K562 (cell line): ENCODE measurements around the gene EDEM1. TPM values are rescaled to one million over a fixed set of nuclear protein-coding genes. Genes with fewer than 3 reads are reported as not detected.

Experiments used
- ATAC-seq: fragments of 200-7000 bp; cut with Tn5 transposase; 3 replicates; pipeline ENCODE4 v1.9.1; 2020; ENCODE audit warnings: moderate library complexity
- BruUV-seq: library from RNA; stranded (reverse); fragments of 400-500 nt; replicated peaks from 2 replicates; lab custom pipeline; 2021; lab: Mats Ljungman, UMichigan
- CTCF ChIA-PET: fragments of 300-600 bp; formaldehyde crosslinking; extraction: SDS; loops from one replicate; lab custom pipeline; 2021; ENCODE audit warnings: low intra/inter-chr PET ratio; lab: Yijun Ruan, JAX
- POLR2A ChIA-PET: fragments of 300-600, 350-650 bp; sonication (Branson Sonifier 250); formaldehyde crosslinking; extraction: SDS; loops from one replicate; lab custom pipeline; 2021; ENCODE audit warnings: antibody characterized with exemption, inconsistent platforms; lab: Yijun Ruan, JAX
- DNase-seq, 4 experiments: peaks; one replicate each; pipeline versions ENCODE4 v3.0.0 to v3.0.0-alpha.2; 2011 to 2018; ENCODE audit warnings: low spot score in 3 of 4, mixed read lengths in 3 of 4; ENCODE audit errors: extremely low read depth in 1 of 4
- FAIRE-seq: peaks from 2 replicates; lab custom pipeline; 2011; peaks lifted over from hg19 to GRCh38; lab: Jason Lieb, UNC
- H2AFZ ChIP-seq: 2 replicates; pipeline ENCODE4 v1.6.0; 2011; ENCODE audit warnings: low read depth, low read length, control low read depth, inconsistent platforms
- H3K27ac ChIP-seq: fragments of 200-600 bp; 3 replicates; pipeline ENCODE4 v1.8.0; 2011; ENCODE audit warnings: low read depth, mild to moderate bottlenecking, control low read depth, inconsistent platforms, low read length, moderate library complexity, mixed read lengths; ENCODE audit errors: extremely low read depth
- H3K27me3 ChIP-seq, 2 experiments: fragments of 300-600 bp in 1 of 2; 2 replicates in 1 of 2; 3 replicates in 1 of 2; pipeline versions ENCODE4 v1.6.0 to v1.8.0; 2011; ENCODE audit warnings: inconsistent platforms in 2 of 2, low read length in 2 of 2, mild to moderate bottlenecking in 1 of 2, mixed read lengths in 1 of 2, moderate library complexity in 1 of 2; ENCODE audit not compliant: control insufficient read depth in 2 of 2, insufficient read depth in 2 of 2
- H3K36me3 ChIP-seq: fragments of 300-600 bp; 3 replicates; pipeline ENCODE4 v1.8.0; 2011; ENCODE audit warnings: mild to moderate bottlenecking, low read length, inconsistent platforms; ENCODE audit not compliant: control insufficient read depth, insufficient read depth
- H3K4me1 ChIP-seq, 2 experiments: fragments of 200-600 bp in 1 of 2; replicated peaks in 1 of 2; 2 replicates in 1 of 2; 3 replicates in 1 of 2; pipeline versions ENCODE4 v1.5.1 to v1.8.0; 2011; ENCODE audit warnings: inconsistent platforms in 2 of 2, low read length in 2 of 2, mild to moderate bottlenecking in 1 of 2, mixed read lengths in 1 of 2, moderate library complexity in 1 of 2; ENCODE audit not compliant: control insufficient read depth in 2 of 2, insufficient read depth in 2 of 2
- H3K4me2 ChIP-seq: 2 replicates; pipeline ENCODE4 v1.6.1; 2011; ENCODE audit warnings: low read length, control low read depth, inconsistent platforms, mixed read lengths; ENCODE audit not compliant: insufficient read depth
- H3K4me3 ChIP-seq: fragments of 200-600 bp; sonication (generic), shearing (Covaris generic); 2 replicates; pipeline ENCODE4 v1.5.1; 2016; ENCODE audit warnings: control low read depth, inconsistent platforms
- H3K79me2 ChIP-seq: fragments of 200-600 bp; 3 replicates; pipeline ENCODE4 v1.8.0; 2011; ENCODE audit warnings: low read length, inconsistent platforms; ENCODE audit not compliant: control insufficient read depth, insufficient read depth
- H3K9ac ChIP-seq, 2 experiments: 2 replicates each; pipeline versions ENCODE4 v1.6.0 to v1.6.1; 2011; ENCODE audit warnings: low read depth in 2 of 2, low read length in 2 of 2, control low read depth in 1 of 2, inconsistent platforms in 1 of 2, mild to moderate bottlenecking in 1 of 2, mixed read lengths in 1 of 2; ENCODE audit not compliant: insufficient read depth in 1 of 2
- H3K9me1 ChIP-seq: one replicate; pipeline ENCODE4 v1.6.0; 2011; ENCODE audit warnings: inconsistent platforms, mild to moderate bottlenecking, low read length, moderate library complexity; ENCODE audit not compliant: control insufficient read depth, insufficient read depth
- H3K9me3 ChIP-seq: replicated peaks from 2 replicates; pipeline ENCODE4 v1.5.1; 2011; ENCODE audit warnings: low read depth, low read length, inconsistent platforms; ENCODE audit not compliant: control insufficient read depth, insufficient read depth
- H4K20me1 ChIP-seq: replicated peaks from 2 replicates; pipeline ENCODE4 v1.6.1; 2011; ENCODE audit warnings: low read length, inconsistent platforms, mixed read lengths; ENCODE audit not compliant: control insufficient read depth, insufficient read depth
- CREBBP ChIP-seq: IDR thresholded peaks from one replicate; pipeline ENCODE4 v1.6.1; 2012; ENCODE audit warnings: low read depth, mild to moderate bottlenecking, control low read depth, inconsistent platforms, low read length
- E2F5 ChIP-seq: sonication (generic); formaldehyde crosslinking; IDR thresholded peaks from 2 replicates; pipeline ENCODE4 v1.8.0; 2022; ENCODE audit warnings: mild to moderate bottlenecking, missing genetic modification reagents
- ELF2 ChIP-seq: fragments of 250-450 bp; sonication (Bioruptor Pico); IDR thresholded peaks from 2 replicates; pipeline ENCODE4 v1.5.0; 2021; ENCODE audit warnings: mild to moderate bottlenecking
- FOXK2 ChIP-seq, 2 experiments: fragments of 450-650 bp; IDR thresholded peaks in 1 of 2; conservative IDR thresholded peaks in 1 of 2; 2 replicates each; pipeline ENCODE4 v1.6.1; 2016; ENCODE audit warnings: low read depth in 2 of 2, mild to moderate bottlenecking in 1 of 2
- GTF2B ChIP-seq: IDR thresholded peaks from 2 replicates; pipeline ENCODE4 v1.6.1; 2011; ENCODE audit not compliant: insufficient read length; ENCODE audit errors: extremely low read depth
- MEF2D ChIP-seq: conservative IDR thresholded peaks from 2 replicates; pipeline ENCODE4 v1.6.1; 2016; ENCODE audit warnings: low read depth, missing genetic modification characterization, missing compliant biosample characterization
- PTBP1 ChIP-seq: fragments of 200-400 bp; formaldehyde crosslinking; IDR thresholded peaks from 2 replicates; pipeline ENCODE4 v1.6.1; 2017; ENCODE audit warnings: low read depth, low read length
- SLC30A9 ChIP-seq: fragments of 250-450 bp; sonication (Bioruptor Pico); IDR thresholded peaks from 2 replicates; pipeline ENCODE4 v1.8.0; 2022; ENCODE audit warnings: mild to moderate bottlenecking, moderate library complexity
- SMARCA4 ChIP-seq: fragments of 450-650 bp; IDR thresholded peaks from 2 replicates; pipeline ENCODE4 v1.6.1; 2016
- SMARCB1 ChIP-seq: IDR thresholded peaks from 2 replicates; pipeline ENCODE4 v1.6.1; 2011; ENCODE audit warnings: improper control_type of control experiment, low read depth; ENCODE audit not compliant: insufficient read length
- XRCC5 ChIP-seq: fragments of 200-400 bp; formaldehyde crosslinking; IDR thresholded peaks from 2 replicates; pipeline ENCODE4 v1.6.1; 2017; ENCODE audit warnings: low read depth, mild to moderate bottlenecking, low read length
- ZBTB11 ChIP-seq, 3 experiments: fragments of 200-800 bp in 1 of 3; fragments of 250-450 bp in 1 of 3; fragments of 450-650 bp in 1 of 3; sonication (Bioruptor Pico) in 1 of 3; sonication (Bioruptor generic) in 1 of 3; formaldehyde crosslinking in 1 of 3; IDR thresholded peaks; 2 replicates each; pipeline versions ENCODE4 v1.6.1 to v1.8.0; 2016 to 2022; ENCODE audit warnings: mild to moderate bottlenecking in 2 of 3, missing genetic modification characterization in 2 of 3, missing compliant biosample characterization in 1 of 3, moderate library complexity in 1 of 3
- ZFP36 ChIP-seq: fragments of 150-350 bp; IDR thresholded peaks from 2 replicates; pipeline ENCODE4 v1.6.1; 2018; ENCODE audit warnings: low read length, low read depth; ENCODE audit not compliant: partially characterized antibody
- ZNF224 ChIP-seq: sonication (generic); formaldehyde crosslinking; IDR thresholded peaks from 2 replicates; pipeline ENCODE4 v1.8.0; 2022; ENCODE audit warnings: mild to moderate bottlenecking, missing genetic modification reagents
- ZNF551 ChIP-seq: fragments of 250-450 bp; sonication (Bioruptor Pico); IDR thresholded peaks from 2 replicates; pipeline ENCODE4 v1.5.0; 2021; ENCODE audit warnings: mild to moderate bottlenecking, moderate library complexity
- WGBS: fragments of 100-300 bp; shearing (Covaris generic); methylation state at CpG from one replicate; pipeline ENCODE4 v1.1.6; 2016; ENCODE audit warnings: low coverage, mixed read lengths; ENCODE audit not compliant: insufficient coverage; ENCODE audit errors: missing lambda C conversion rate; 5-methylcytosine and 5-hydroxymethylcytosine counted together
- in situ Hi-C: fragments of 300-500 bp; cut with MboI; formaldehyde crosslinking; loops from 4 replicates; pipeline ENCODE4 v1.15.0; 2018; ENCODE audit warnings: inconsistent platforms, mixed read lengths
- intact Hi-C: fragments of 100-400 bp; cut with micrococcal nuclease; formaldehyde crosslinking; loops from 2 replicates; pipeline ENCODE4 v1.14.2; 2022
- polyA plus RNA-seq, 8 experiments: library from polyadenylated mRNA; depleted of rRNA in 4 of 8; stranded (reverse) in 5 of 8; unstranded in 3 of 8; fragments of >200 nt; fragmentation: Nextera tagmentation in 2 of 8; fragmentation: Illumina TruSeq in 1 of 8; extraction: Ambion mirVana in 2 of 8; extraction: Trizol in 1 of 8; gene quantifications; 2 replicates each; pipeline versions ENCODE4 v1.2.1 to v1.2.3, GENCODE V29; 2011 to 2014; ENCODE audit warnings: inconsistent platforms in 1 of 8, missing spikeins in 1 of 8
- total RNA-seq, 7 experiments: library from RNA; depleted of rRNA in 6 of 7; stranded (reverse); fragments of >200 nt in 6 of 7; fragmentation: Illumina TruSeq in 2 of 7; extraction: Trizol in 2 of 7; gene quantifications; 2 replicates each; pipeline versions ENCODE4 v1.2.1 to v1.2.3, GENCODE V29; 2011 to 2021; ENCODE audit warnings: low replicate concordance in 1 of 7

The EDEM1 gene
- total and polyA plus RNA-seq, 9 of the 15 experiments (the other 6 are each of a cell fraction or from before 2014, with no cell fraction given): 6.2 to 36.7 (median 14.3) TPM

- H3K9ac ChIP-seq: no peak overlapping the region
- peaks cover 76% of the 10 kb centered on the region for H3K36me3 ChIP-seq
- in situ Hi-C loops (no loop called here), intact Hi-C loops (no loop called here)
- CTCF ChIA-PET: no interaction called here
- no peak overlapping the region for H2AFZ ChIP-seq
- no TSS peak for BruUV-seq
- H3K4me1 ChIP-seq: peaks cover 0 to 18% of the 10 kb centered on the region in 2 experiments; a peak in 4 of 5 replicates
- ATAC-seq: no peak
- no peak for FAIRE-seq
- DNase-seq: no peak
- no peak overlapping the region for H3K4me3 ChIP-seq
- H3K4me2 ChIP-seq: no peak overlapping the region
- H3K79me2 ChIP-seq: no peaks in the 10 kb centered on the region; the same call in 2 of the 3 replicates
- no peaks in the 10 kb centered on the region for H3K27me3 ChIP-seq
- no peaks in the 10 kb centered on the region for H3K9me3 ChIP-seq
- TF ChIP-seq ZNF551 (CRISPR knock-in tag): no peak
- TF ChIP-seq MEF2D (tag): no peak
- TF ChIP-seq SMARCA4: no peak
- TF ChIP-seq ELF2 (CRISPR knock-in tag): no peak
- no peak for TF ChIP-seq ZBTB11 (CRISPR knock-in tag; IDR thresholded peaks at IDR 0.05)
- TF ChIP-seq SMARCB1: no peak
- no peak for TF ChIP-seq E2F5 (CRISPR knock-in tag)
- TF ChIP-seq GTF2B: no peak
- TF ChIP-seq XRCC5: no peak
- no peak for TF ChIP-seq FOXK2 (conservative IDR thresholded peaks at IDR 0.05 in 1 of 2, IDR thresholded peaks at IDR 0.05 in 1 of 2; ENCODE audit: low read depth in 2 of 2)
- TF ChIP-seq CREBBP: no peak
- no peak for TF ChIP-seq PTBP1
- TF ChIP-seq ZFP36: no peak
- no peak for TF ChIP-seq ZNF224 (CRISPR knock-in tag)
- no peak for TF ChIP-seq SLC30A9 (CRISPR knock-in tag)
- TF ChIP-seq, all 486 proteins: peak for 0
- 74% methylated on average over 2 of the region's 2 CpGs for WGBS
- no peaks in the 10 kb centered on the region for H4K20me1 ChIP-seq
- no peak overlapping the region for H3K27ac ChIP-seq
- POLR2A ChIA-PET: interaction anchor here (0.6 to 1.0 kb wide), 2 partner anchors 20 to 26 kb away, joined by 3 read pairs; no protein-coding TSS in a partner anchor
- H3K9me1 ChIP-seq: no peaks in the 10 kb centered on the region
These were observed 14.7 kb downstream of the EDEM1 start for GRCh38 chr3:5202222-5202621.
